ENCODE data around the gene KRTAP5-5. TPM values are rescaled to one million over a fixed set of nuclear protein-coding genes. Genes with fewer than 3 reads are reported as not detected.

The KRTAP5-5 gene
- total and polyA plus RNA-seq, 2 of the 13 experiments (the other 11 are each of a cell fraction or from before 2014, with no cell fraction given): not detected

DNA sequence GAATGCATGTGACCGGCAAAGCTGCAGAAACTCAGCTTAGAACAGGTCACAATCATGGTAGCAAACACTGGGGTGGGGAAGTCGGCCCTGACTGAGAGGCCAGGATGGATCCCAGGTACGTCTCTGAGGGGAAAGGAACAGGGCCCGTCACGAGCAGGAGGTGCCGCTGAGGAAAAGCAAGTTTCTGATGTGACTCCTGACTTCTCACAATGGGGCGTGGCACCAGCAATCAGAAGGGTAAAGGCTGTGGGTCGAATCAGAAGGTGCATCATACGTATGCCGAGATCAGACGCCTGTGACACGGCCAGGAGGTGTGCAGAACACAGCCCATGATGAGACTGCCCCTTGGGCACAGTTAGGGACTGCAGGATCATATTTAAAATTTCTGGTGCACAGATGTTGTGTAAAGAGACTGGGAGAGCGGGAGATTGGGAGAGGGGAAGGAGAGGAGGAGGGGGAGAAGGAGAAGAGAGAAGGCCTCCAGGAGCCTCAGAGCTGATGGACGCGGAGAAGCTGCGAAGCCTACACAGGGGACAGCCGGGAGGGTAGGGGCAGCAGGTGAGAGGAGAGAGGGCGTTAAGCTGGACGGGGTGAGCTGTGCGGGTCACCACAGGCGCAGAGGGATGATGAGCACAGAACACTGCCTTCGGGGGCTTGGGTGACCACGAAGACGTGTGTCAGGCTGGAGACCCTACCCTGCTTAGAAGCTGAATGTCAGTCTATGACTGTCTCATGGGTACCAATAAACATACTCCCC is 30.7 kb downstream of the KRTAP5-5 start (continued):
- TF ChIP-seq NFYB (CRISPR knock-in tag; IDR thresholded peaks at IDR 0.05) (no peak), SOX6 (IDR thresholded peaks at IDR 0.05) (no peak), SOX6 (CRISPR knock-in tag; IDR thresholded peaks at IDR 0.05) (peak; percentile 26; the same call in 1 of the 2 replicates), KDM5A (IDR thresholded peaks at IDR 0.05; ENCODE audit: borderline replicate concordance, low read length) (no peak), ZNF879 (CRISPR knock-in tag; IDR thresholded peaks at IDR 0.05) (no peak), HOXA5 (CRISPR knock-in tag; IDR thresholded peaks at IDR 0.05) (peak; percentile 22; the same call in 1 of the 2 replicates), ZNF446 (CRISPR knock-in tag; IDR thresholded peaks at IDR 0.05) (peak; percentile 62; the same call in 1 of the 2 replicates), BRD4 (CRISPR knock-in tag; IDR thresholded peaks at IDR 0.05) (peak; percentile 48), ZNF33B (CRISPR knock-in tag; IDR thresholded peaks at IDR 0.05) (no peak), ZNF530 (CRISPR knock-in tag; IDR thresholded peaks at IDR 0.05; ENCODE audit: low read depth) (no peak), EED (CRISPR knock-in tag; IDR thresholded peaks at IDR 0.05) (0 out of 2 replicates have a peak, but pooled peaks have one; percentile 54), ARNTL (CRISPR knock-in tag; IDR thresholded peaks at IDR 0.05) (no peak), SIX1 (CRISPR knock-in tag; IDR thresholded peaks at IDR 0.05; ENCODE audit: borderline replicate concordance) (no peak), HES4 (CRISPR knock-in tag; IDR thresholded peaks at IDR 0.05; ENCODE audit: borderline replicate concordance) (peak; percentile 44; the same call in 1 of the 2 replicates), ZSCAN21 (CRISPR knock-in tag; IDR thresholded peaks at IDR 0.05; ENCODE audit: borderline replicate concordance) (peak; percentile 52; the same call in 1 of the 2 replicates), MTF1 (CRISPR knock-in tag; IDR thresholded peaks at IDR 0.05) (no peak), MEIS1 (CRISPR knock-in tag; IDR thresholded peaks at IDR 0.05; ENCODE audit: borderline replicate concordance) (0 out of 2 replicates have a peak, but pooled peaks have one; percentile 19)
- TF ChIP-seq, protein P1, sequence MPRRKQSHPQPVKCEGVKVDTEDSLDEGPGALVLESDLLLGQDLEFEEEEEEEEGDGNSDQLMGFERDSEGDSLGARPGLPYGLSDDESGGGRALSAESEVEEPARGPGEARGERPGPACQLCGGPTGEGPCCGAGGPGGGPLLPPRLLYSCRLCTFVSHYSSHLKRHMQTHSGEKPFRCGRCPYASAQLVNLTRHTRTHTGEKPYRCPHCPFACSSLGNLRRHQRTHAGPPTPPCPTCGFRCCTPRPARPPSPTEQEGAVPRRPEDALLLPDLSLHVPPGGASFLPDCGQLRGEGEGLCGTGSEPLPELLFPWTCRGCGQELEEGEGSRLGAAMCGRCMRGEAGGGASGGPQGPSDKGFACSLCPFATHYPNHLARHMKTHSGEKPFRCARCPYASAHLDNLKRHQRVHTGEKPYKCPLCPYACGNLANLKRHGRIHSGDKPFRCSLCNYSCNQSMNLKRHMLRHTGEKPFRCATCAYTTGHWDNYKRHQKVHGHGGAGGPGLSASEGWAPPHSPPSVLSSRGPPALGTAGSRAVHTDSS (CRISPR knock-in tag; conservative IDR thresholded peaks at IDR 0.05): 0 out of 2 replicates have a peak, but pooled peaks have one; percentile 52
- TF ChIP-seq, protein P2, sequence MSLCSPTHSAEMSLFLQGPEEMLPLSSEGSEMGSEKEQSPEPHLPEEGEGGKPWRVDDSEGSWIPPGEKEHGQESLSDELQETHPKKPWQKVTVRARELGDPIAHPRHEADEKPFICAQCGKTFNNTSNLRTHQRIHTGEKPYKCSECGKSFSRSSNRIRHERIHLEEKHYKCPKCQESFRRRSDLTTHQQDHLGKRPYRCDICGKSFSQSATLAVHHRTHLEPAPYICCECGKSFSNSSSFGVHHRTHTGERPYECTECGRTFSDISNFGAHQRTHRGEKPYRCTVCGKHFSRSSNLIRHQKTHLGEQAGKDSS (CRISPR knock-in tag; IDR thresholded peaks at IDR 0.05; ENCODE audit: borderline replicate concordance, low read depth): 0 out of 2 replicates have a peak, but pooled peaks have one; percentile 38
- TF ChIP-seq, protein P3, sequence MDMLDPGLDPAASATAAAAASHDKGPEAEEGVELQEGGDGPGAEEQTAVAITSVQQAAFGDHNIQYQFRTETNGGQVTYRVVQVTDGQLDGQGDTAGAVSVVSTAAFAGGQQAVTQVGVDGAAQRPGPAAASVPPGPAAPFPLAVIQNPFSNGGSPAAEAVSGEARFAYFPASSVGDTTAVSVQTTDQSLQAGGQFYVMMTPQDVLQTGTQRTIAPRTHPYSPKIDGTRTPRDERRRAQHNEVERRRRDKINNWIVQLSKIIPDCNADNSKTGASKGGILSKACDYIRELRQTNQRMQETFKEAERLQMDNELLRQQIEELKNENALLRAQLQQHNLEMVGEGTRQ (IDR thresholded peaks at IDR 0.05; ENCODE audit: low read depth, low read length): no peak
- TF ChIP-seq, protein P3 (CRISPR knock-in tag; IDR thresholded peaks at IDR 0.05; ENCODE audit: borderline replicate concordance): no peak
- TF ChIP-seq, protein P4, sequence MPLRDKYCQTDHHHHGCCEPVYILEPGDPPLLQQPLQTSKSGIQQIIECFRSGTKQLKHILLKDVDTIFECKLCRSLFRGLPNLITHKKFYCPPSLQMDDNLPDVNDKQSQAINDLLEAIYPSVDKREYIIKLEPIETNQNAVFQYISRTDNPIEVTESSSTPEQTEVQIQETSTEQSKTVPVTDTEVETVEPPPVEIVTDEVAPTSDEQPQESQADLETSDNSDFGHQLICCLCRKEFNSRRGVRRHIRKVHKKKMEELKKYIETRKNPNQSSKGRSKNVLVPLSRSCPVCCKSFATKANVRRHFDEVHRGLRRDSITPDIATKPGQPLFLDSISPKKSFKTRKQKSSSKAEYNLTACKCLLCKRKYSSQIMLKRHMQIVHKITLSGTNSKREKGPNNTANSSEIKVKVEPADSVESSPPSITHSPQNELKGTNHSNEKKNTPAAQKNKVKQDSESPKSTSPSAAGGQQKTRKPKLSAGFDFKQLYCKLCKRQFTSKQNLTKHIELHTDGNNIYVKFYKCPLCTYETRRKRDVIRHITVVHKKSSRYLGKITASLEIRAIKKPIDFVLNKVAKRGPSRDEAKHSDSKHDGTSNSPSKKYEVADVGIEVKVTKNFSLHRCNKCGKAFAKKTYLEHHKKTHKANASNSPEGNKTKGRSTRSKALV (CRISPR knock-in tag; IDR thresholded peaks at IDR 0.05): no peak
